ENCODE measurements around the gene CBL.

CBL gene

DNA sequence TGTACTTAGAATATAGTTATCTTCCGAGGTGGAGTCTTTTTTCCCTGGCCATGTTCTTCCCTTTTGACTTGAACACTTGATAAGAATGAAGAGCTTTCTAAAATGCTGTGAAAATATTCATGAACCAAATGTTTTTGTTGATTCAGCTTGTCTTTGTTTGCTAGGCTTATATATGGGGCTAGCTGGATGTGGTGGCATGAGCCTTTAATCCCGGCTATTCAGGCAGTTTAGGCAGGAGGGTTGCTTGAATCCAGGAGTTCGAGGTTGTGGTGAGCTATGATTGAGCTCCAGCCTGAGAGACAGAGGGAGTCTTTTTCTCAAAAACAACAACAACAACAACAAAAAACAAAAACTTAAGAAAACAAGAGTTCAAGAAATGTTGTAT, 23.1 kb downstream of the CBL start:
- in situ Hi-C loops (cut with MboI; ENCODE audit: low pct_unique_long_range_greater_than_20kb, low sequenced_read_pairs, unreplicated experiment) = no loop called here
- no peak for DNase-seq (ENCODE audit: low spot score)
- TF ChIP-seq, protein P1, sequence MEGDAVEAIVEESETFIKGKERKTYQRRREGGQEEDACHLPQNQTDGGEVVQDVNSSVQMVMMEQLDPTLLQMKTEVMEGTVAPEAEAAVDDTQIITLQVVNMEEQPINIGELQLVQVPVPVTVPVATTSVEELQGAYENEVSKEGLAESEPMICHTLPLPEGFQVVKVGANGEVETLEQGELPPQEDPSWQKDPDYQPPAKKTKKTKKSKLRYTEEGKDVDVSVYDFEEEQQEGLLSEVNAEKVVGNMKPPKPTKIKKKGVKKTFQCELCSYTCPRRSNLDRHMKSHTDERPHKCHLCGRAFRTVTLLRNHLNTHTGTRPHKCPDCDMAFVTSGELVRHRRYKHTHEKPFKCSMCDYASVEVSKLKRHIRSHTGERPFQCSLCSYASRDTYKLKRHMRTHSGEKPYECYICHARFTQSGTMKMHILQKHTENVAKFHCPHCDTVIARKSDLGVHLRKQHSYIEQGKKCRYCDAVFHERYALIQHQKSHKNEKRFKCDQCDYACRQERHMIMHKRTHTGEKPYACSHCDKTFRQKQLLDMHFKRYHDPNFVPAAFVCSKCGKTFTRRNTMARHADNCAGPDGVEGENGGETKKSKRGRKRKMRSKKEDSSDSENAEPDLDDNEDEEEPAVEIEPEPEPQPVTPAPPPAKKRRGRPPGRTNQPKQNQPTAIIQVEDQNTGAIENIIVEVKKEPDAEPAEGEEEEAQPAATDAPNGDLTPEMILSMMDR (IDR thresholded peaks at IDR 0.05; ENCODE audit: extremely low read depth, insufficient read depth, missing control alignments) = no peak

DNA sequence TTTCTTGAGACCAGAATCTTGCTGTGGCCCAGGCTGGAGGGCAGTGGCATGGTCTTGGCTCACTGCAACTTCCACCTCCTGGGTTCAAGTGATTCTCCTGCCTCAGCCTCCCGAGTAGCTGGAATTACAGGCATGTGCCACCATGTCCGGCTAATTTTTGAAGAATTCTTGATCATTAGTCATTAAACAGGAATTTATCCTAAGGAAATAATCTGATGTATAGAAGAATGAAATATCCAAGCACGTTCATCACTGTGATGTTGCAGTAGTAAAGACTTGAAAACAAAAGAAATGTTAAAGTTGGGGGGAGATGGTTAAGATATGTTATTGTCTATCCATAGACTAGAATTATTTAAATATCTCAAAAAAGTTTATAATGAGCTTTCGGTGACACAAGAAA, 23.6 kb downstream of the CBL start:
- in situ Hi-C loops (cut with MboI; ENCODE audit: low pct_unique_long_range_greater_than_20kb, low sequenced_read_pairs, unreplicated experiment) = no loop called here
- TF ChIP-seq, protein P1 (IDR thresholded peaks at IDR 0.05; ENCODE audit: extremely low read depth, insufficient read depth, missing control alignments) = no peak
- no peak for DNase-seq (ENCODE audit: low spot score)

DNA sequence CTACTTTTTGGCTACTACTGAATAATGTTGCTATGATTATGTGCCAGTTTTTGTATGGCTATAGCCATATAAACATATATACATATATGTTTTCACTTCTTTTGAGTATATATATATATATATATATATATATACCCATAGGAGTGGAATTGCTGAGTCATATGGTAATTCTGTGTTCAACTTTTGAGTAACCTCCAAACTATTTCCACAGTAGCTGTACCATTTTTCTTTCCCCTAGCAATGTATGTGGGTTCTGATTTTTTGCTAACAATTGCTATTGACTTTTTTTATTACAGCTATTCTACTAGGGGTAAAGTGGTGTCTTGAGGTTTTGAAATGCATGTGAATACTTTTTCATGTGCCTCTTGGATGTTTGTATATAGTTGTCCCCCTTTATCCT, 30.4 kb downstream of the CBL start:
- TF ChIP-seq, protein P1 (IDR thresholded peaks at IDR 0.05; ENCODE audit: extremely low read depth, insufficient read depth, missing control alignments) = no peak
- DNase-seq (ENCODE audit: low spot score) = no peak
- in situ Hi-C loops (cut with MboI; ENCODE audit: low pct_unique_long_range_greater_than_20kb, low sequenced_read_pairs, unreplicated experiment) = no loop called here

DNA sequence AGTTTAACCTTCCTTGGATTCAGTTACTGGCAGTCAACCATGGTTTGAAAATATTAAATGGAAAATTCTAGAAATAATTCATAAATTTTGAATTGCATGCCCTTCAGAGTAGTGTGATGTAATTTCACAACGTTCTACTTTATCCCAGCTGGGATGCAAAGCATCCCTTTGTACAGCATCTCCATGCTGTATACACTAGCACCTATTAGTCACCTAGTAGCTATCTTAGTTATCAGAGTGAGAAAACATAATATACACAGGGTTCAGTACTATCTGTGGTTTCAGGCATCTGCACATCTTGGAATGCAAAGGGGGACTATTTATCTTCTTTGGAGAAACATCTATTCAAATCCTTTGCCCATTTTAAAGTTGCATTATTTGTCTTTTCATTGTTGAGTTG, 30.8 kb downstream of the CBL start:
- no peak for DNase-seq (ENCODE audit: low spot score)
- in situ Hi-C loops (cut with MboI; ENCODE audit: low pct_unique_long_range_greater_than_20kb, low sequenced_read_pairs, unreplicated experiment) = no loop called here
- TF ChIP-seq, protein P1 (IDR thresholded peaks at IDR 0.05; ENCODE audit: extremely low read depth, insufficient read depth, missing control alignments) = no peak

DNA sequence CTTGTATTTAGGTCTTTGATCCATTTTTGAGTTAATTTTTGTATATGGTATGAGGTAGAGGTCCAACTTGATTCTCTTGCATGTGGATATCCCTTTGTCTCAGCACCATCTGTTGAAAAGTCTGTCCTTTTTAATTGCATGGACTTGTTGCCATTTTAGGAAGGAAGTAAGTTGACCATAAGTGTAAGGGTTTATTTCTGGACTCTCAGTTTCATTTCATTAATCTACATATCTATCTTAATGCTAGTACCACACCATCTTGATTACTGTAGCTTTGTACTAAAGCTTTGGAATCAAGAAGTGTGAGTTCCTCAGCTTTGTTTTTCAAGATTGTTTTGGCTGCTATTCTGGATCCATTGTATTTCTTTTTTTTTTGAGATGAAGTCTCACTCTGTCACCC, 31.4 kb downstream of the CBL start:
- TF ChIP-seq, protein P1 (IDR thresholded peaks at IDR 0.05; ENCODE audit: extremely low read depth, insufficient read depth, missing control alignments) = no peak
- in situ Hi-C loops (cut with MboI; ENCODE audit: low pct_unique_long_range_greater_than_20kb, low sequenced_read_pairs, unreplicated experiment) = no loop called here
- DNase-seq (ENCODE audit: low spot score) = no peak

DNA sequence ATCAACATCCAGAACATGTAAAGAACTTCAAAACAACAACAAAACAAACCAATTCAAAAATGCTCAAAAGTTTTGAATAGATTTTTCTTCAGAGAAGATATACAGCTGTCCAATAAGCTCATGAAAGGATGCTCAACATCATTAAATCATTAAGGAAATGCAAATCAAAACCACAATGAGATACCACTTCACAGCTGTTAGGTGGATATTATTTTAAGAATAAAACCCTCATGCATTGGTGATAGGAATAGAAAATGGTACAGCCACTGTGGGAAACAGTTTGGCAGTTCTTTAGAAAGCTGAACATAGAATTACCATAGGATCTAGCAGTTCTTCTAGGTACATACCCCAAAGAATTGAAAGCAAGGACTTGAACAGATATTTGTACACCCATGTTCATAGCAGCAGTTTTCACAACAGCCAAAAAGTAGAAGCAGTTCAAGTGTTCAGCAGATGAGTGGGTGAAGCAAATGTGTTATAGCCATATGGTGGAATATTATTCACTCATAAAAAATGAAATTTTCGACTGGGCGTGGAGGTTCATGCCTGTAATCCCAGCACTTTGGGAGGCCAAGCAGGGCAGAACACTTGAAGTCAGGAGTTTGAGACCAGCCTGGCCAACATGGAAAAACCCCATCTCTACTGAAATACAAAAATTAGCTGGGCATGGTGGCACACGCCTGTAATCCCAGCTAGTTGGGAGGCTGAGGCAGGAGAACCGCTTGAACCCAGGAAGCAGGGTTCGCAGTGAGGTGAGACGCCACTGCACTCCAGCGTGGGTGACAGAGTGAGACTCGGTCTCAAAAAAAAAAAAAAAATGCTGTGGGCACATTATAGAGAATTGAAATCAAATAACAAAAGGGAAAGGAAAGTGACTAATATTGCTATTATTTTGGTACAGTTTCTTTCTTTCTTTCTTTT, 42.9 kb downstream of the CBL start:
- in situ Hi-C loops (cut with MboI; ENCODE audit: low pct_unique_long_range_greater_than_20kb, low sequenced_read_pairs, unreplicated experiment) = no loop called here
- TF ChIP-seq, protein P1 (IDR thresholded peaks at IDR 0.05; ENCODE audit: extremely low read depth, insufficient read depth, missing control alignments) = no peak
- no peak for DNase-seq (ENCODE audit: low spot score)

All from GM13977 (cell line).